Stimulated activated effector memory CD8-positive, alpha-beta T cell treated with anti-CD3 and anti-CD28 coated beads, Interleukin-12 subunit alpha, Interleukin-12 subunit beta, amount 100 ng/mL, for 72 hours (primary cell): ENCODE measurements around the gene SLC35G2.

Source experiments
- ATAC-seq: fragments of 150-1000 bp; cut with Tn5 transposase; 2 replicates; pipeline ENCODE4 v1.10.0; 2021
- DNase-seq, 2 donors: peaks; one replicate each; pipeline ENCODE4 v3.0.0; 2021 to 2022; ENCODE audit warnings: low spot score in 2 of 2
- H3K27ac Mint-ChIP-seq: one replicate; pipeline ENCODE4 v1.8.0; 2022; ENCODE audit warnings: mild to moderate bottlenecking, mixed read lengths
- H3K36me3 Mint-ChIP-seq: one replicate; pipeline ENCODE4 v1.8.0; 2022; ENCODE audit warnings: mild to moderate bottlenecking, mixed read lengths
- H3K4me1 Mint-ChIP-seq: one replicate; pipeline ENCODE4 v1.8.0; 2022; ENCODE audit warnings: mixed read lengths
- H3K4me3 Mint-ChIP-seq: one replicate; pipeline ENCODE4 v1.8.0; 2022; ENCODE audit warnings: mild to moderate bottlenecking, mixed read lengths
- H3K9me3 Mint-ChIP-seq: one replicate; pipeline ENCODE4 v1.8.0; 2022; ENCODE audit warnings: mixed read lengths

SLC35G2 gene

DNA sequence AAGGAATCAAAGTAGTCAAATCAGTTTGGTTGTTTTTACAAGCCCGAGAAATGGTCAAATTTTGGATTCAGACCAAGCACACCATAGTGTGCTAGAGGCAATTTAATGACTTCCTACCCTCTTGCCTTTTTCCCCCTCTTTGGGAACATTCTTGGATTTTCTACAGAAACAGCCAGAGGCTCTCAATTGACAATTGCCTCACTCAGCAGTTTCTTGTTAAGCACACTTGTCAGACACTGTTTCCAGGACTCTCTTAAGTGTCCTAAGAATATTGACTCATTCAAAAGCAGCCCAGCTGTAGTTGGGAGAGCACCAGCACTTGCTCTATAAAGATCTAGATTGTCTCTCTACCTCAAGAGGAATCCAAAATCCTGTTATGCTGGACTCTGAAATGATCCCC is 1.5 kb upstream of the SLC35G2 start:
- DNase-seq (no peak), ATAC-seq (no peak)
- H3K4me1 Mint-ChIP-seq = peaks cover 28% of the 10 kb centered on the region
- H3K4me3 Mint-ChIP-seq = peak overlapping the region; percentile 96
- no peaks in the 10 kb centered on the region for H3K9me3 Mint-ChIP-seq
- peaks cover 9% of the 10 kb centered on the region for H3K36me3 Mint-ChIP-seq
- peak overlapping the region; percentile 92 for H3K27ac Mint-ChIP-seq

DNA sequence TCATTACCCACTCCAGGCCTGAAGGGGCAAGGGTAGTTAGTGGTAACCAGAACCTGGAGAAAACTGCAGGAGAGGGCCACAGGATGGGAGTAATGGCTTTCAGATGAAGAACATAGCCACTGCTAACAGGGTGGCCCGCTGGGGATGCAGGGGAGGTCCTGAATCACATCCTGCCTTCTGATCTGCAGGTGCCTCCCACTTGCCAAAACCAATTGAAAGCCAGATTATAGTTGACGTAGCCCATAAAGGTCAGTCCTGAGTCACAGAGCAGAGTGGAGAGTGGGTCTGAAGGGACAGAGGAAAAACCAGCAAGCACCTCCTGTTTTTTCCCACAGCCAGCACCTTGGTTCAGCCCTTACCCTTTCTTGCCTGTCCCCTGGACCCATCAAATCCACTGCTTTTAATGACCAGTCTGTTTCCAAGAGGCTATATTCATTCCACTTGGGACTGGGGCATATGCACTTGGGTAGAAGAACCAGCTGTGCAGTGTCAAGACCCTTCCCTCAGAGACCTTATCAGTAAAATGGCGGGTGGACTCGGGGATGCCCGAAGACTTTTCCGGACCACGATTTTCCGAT is 646 bp upstream of the SLC35G2 start:
- H3K4me3 Mint-ChIP-seq = peak overlapping the region; percentile 96
- peaks cover 28% of the 10 kb centered on the region for H3K4me1 Mint-ChIP-seq
- ATAC-seq (peak; percentile 96), DNase-seq (peak; percentile 17 to 64)
- H3K36me3 Mint-ChIP-seq = peaks cover 9% of the 10 kb centered on the region
- H3K27ac Mint-ChIP-seq = peak overlapping the region; percentile 92
- H3K9me3 Mint-ChIP-seq = peaks cover 3% of the 10 kb centered on the region

DNA sequence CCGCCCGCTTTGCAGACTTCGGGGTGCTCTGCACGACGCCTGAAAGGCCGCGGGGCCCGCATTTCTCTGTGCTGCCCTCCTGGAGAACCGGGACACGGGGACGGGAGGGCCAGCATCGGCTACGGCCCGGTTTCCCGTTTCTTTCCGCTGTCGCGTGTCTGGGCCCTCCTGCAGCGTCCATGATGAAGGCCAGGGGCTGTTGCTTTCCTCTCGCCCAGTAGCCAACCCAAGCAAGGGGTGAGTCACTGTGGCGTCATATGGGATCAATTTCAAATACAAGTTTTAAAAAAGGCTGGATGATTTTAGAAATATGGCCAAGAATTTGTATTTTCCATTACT is 435 bp downstream of the SLC35G2 start:
- Mint-ChIP-seq H3K4me3 (peak overlapping the region; percentile 96), H3K27ac (peak overlapping the region; percentile 92), H3K4me1 (peaks cover 28% of the 10 kb centered on the region), H3K9me3 (peaks cover 3% of the 10 kb centered on the region), H3K36me3 (peaks cover 9% of the 10 kb centered on the region)
- DNase-seq = no peak
- peak; percentile 63 for ATAC-seq

DNA sequence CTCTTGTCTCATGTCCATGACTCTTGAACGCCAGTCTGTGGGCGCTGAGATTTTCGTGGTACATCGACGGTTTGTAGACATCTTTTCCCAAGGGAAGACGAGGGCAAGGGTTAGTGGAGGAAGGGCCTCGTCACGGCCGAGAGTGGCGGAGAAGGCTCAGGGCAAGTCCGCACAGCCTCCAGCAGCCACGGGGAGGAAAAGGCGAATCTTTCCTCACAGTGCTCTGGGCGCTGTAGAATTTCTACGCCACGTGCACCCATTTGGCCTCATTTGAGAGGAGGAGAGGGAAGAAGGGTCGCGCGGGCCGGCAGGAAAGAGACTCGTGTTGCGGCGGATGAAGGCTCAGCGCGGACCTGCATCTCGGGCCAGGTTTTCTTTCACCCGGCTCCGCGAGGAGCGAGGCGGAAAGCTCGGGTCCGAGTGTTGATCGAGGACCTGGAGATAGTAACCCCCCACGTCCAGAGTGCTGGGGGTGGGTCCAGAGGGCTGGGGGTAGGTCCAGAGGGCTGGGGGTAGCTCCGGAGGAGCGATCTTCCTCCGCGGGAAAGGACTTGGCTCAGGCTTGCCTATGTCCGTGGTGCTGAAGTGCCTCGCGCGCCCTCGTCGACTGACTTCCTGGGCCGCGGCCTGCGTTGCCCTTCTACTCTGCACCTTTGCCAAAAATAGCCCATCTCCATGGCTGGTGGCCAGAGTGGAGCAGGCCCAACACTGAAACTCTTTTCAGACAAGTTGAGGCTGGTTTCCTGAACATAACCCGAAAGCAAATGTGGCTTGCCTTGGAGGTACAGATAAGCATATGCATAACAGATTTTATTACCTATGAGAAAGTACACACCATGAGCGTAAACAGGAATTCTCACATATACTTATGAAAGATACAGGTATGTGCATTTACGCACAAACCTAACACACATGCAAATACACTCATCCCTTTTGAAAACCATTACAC is 1.1 kb downstream of the SLC35G2 start:
- peaks cover 3% of the 10 kb centered on the region for H3K9me3 Mint-ChIP-seq
- DNase-seq = peak; percentile 8 to 58
- H3K4me3 Mint-ChIP-seq = peak overlapping the region; percentile 96
- H3K27ac Mint-ChIP-seq = peak overlapping the region; percentile 92
- peaks cover 28% of the 10 kb centered on the region for H3K4me1 Mint-ChIP-seq
- ATAC-seq = no peak
- peaks cover 9% of the 10 kb centered on the region for H3K36me3 Mint-ChIP-seq

DNA sequence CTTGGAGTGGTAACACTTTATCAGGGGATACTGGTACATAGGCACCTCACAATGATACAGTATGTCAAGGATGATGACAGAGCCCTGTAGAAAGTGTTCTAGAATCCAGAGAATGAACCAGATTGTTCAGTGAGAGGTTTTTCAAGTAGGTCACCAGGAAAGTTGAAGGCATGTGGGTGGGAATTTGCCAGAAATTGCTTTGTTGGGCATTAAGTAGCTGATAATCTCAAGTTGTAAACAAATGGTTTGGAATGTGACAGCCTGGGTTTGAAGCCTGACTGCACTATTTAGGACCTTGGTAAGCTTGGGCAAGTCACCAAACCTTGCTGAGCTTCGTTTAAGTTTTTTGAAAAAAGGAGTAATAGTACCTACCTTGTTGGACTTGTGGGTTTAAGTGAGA is 12.5 kb downstream of the SLC35G2 start:
- DNase-seq = no peak
- peaks cover 7% of the 10 kb centered on the region for H3K9me3 Mint-ChIP-seq
- H3K4me1 Mint-ChIP-seq = no peaks in the 10 kb centered on the region
- H3K36me3 Mint-ChIP-seq = no peaks in the 10 kb centered on the region
- ATAC-seq = no peak
- H3K27ac Mint-ChIP-seq = no peak overlapping the region
- H3K4me3 Mint-ChIP-seq = no peak overlapping the region

DNA sequence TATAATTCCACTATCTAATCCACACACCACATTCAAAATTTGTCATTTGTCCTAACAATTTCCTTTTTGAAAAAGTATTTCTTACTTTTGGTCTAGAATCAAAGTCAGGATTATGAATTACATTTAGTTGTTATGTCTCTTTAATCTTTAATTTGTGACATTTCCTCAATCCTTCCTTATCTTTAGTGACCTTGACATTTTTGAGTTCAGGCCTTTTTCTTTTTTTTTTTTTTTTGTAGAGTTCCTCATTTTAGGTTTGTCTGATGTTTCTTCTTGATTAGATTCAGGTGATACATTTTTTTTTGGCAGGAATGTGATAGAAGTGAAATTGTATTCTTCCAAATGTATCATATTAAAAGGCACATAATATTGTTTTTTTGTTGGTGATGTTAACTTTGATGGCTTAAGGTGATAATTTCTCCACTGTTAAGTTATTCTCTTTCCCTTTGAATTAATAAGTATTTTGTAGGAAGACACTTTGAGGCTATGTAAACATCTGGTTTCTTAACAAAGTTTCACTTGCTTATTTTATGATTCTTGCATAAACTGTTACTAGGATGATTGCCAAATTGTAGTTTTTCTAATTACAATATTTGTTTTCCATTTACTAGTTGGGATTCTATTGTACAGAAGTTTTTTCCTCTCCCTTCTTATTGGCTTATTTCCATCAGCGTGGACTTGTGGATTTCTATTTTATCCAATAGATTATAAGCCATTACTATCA is 16.3 kb downstream of the SLC35G2 start:
- Mint-ChIP-seq H3K9me3 (no peaks in the 10 kb centered on the region), H3K4me3 (no peak overlapping the region), H3K36me3 (peaks cover 16% of the 10 kb centered on the region), H3K27ac (no peak overlapping the region), H3K4me1 (peaks cover 20% of the 10 kb centered on the region)
- ATAC-seq (no peak), DNase-seq (no peak)

DNA sequence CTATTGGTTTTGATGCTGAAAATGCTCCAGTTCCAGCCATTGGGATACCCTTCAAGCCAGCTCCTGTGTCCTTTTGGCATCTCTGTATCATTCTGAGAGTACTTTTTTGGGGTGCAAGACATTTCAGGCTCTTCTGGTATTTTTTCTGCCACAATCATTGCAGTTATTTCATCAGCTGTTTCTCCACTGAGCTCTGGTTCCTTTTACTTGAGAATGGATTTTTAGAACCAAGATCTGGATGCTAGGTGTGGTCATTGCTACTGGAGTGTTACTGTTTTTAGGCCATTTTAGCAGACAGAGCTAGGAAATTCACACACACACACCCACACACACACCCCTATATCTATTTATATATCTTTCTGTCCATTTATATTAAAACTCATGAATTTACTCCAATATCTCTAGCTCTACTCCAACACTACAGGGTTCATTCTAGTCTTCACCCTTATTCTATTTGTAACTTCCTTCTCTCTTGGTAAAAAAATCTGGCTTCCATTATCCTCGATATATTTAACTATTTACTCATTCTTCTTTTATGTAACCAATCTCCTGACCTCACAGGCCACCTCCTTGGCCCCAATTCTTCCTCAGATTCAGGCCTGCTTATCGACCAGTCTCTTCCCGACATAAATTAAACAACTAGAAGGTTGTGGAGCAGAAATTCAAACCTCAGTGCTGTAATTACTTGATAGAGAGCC is 17.0 kb downstream of the SLC35G2 start:
- Mint-ChIP-seq H3K36me3 (peaks cover 23% of the 10 kb centered on the region), H3K4me3 (no peak overlapping the region), H3K27ac (peak overlapping the region; percentile 38), H3K4me1 (peaks cover 25% of the 10 kb centered on the region), H3K9me3 (no peaks in the 10 kb centered on the region)
- no peak for DNase-seq
- ATAC-seq = no peak

DNA sequence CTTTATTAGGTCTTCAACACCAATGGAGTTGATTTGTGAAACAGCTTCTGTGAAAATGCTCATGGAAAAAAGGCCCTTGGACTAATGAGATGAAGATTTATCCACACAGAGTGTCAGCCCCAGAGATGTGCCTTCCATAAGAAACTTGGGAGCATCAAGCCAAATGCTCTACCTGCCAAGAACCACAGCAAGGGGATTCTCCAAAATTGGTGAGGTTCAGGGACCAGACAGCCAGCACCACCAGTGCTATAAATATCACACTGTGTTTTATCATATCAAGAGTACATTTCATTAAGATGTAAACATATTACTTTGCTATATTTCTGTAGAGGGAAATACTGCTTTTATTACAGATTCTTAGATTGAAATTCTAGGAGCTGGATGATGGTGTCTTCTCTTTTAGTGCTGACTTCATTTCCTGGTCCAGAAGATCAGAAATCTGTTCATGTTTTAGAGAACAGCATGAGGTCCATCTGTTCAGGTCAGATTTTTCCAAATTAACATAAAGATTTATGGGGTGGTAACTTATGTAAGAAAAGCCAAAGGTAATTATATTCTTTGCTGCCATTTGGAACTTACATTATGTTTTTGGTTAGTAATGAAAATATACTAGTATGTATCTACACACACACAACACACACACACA is 17.7 kb downstream of the SLC35G2 start:
- Mint-ChIP-seq H3K36me3 (peaks cover 26% of the 10 kb centered on the region), H3K27ac (peak overlapping the region; percentile 38), H3K4me1 (peaks cover 25% of the 10 kb centered on the region), H3K9me3 (no peaks in the 10 kb centered on the region), H3K4me3 (no peak overlapping the region)
- DNase-seq (no peak), ATAC-seq (no peak)

DNA sequence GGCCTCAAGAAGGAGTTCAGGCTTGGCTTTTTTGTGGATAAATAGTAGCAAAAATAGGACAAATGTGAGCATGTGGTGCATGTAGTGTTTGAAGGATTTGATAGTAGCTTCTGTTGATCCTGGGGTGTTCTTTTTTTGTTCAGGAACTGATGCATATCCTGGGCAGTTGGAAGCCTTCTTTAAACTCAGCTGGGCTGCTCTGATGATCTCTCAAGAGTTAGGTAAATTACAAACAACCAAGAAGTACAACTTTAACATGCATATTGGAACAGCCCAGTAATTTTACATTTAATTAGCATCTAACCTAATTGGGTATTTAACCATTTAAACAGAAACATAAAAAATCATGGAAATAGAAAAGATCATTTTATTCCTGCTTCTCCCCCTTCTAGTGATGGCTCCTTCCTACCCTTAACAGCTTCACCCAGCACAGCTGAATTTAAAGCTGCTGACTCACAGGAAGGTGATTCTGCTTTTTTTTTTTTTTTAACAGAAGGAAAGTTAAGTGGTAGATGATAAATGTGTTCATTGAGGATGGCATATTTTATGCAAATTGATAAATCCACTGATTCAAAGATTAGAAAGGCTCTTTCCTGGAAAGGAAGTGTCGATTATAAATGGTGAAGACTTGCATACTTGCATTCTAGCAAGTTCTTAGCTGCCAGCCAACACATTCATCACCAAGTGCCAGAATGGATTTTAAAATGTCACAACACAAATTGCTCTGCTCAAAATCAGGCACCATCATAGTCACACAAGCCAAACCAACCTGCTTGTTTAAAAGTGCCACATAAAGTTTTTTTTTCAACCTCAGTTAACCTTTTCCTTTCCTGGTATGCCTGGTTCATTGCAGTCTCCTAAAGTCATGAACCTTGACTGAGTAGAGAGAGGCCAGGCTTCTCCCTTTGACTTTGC is 20.0 kb downstream of the SLC35G2 start:
- H3K4me3 Mint-ChIP-seq = no peak overlapping the region
- no peaks in the 10 kb centered on the region for H3K9me3 Mint-ChIP-seq
- peaks cover 25% of the 10 kb centered on the region for H3K4me1 Mint-ChIP-seq
- peaks cover 44% of the 10 kb centered on the region for H3K36me3 Mint-ChIP-seq
- no peak overlapping the region for H3K27ac Mint-ChIP-seq
- DNase-seq (no peak), ATAC-seq (peak; percentile 88)

DNA sequence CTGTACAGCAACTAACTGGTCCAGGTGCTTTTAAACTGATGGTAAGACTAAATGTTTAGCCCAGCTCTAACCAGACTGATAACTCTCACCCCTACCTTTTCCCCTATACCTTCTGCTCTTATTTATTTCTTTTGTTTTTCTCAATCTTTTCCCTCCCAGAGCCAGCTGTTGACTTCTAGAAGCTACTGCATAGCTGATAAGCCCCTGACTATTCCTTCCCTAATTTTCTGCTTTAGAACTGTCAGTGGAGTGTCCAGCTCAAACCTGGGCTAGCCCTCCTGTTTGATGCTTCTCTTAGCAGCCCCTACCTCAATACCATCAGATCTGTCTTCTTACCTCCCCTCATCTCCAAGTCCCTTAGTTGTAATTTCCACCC is 20.6 kb downstream of the SLC35G2 start:
- no peak for ATAC-seq
- no peaks in the 10 kb centered on the region for H3K9me3 Mint-ChIP-seq
- no peak overlapping the region for H3K4me3 Mint-ChIP-seq
- H3K27ac Mint-ChIP-seq = peak overlapping the region; percentile 21
- DNase-seq = no peak
- peaks cover 25% of the 10 kb centered on the region for H3K4me1 Mint-ChIP-seq
- peaks cover 51% of the 10 kb centered on the region for H3K36me3 Mint-ChIP-seq

DNA sequence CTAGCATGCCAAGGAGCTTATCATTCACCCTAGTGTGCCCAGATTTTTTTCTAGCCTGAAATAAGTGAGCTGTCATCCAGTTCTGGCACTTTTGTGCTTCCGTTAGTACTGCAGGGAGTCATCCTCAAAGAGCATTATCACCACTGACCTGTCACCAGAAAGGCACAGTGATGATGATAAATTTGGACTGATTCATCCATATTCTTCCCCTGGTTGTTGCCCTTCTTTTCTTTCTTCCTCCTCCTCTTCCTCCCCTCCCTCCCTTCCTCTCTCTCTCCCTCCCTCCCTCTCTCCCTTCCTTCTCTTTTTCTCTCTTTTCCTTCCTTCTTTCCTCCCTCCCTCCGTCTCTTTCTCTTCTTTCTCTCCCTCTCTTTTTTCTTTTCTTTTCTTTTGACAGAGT is 21.3 kb downstream of the SLC35G2 start:
- Mint-ChIP-seq H3K27ac (peak overlapping the region; percentile 21), H3K9me3 (no peaks in the 10 kb centered on the region), H3K4me3 (no peak overlapping the region), H3K4me1 (peaks cover 25% of the 10 kb centered on the region), H3K36me3 (peaks cover 58% of the 10 kb centered on the region)
- no peak for DNase-seq
- no peak for ATAC-seq

DNA sequence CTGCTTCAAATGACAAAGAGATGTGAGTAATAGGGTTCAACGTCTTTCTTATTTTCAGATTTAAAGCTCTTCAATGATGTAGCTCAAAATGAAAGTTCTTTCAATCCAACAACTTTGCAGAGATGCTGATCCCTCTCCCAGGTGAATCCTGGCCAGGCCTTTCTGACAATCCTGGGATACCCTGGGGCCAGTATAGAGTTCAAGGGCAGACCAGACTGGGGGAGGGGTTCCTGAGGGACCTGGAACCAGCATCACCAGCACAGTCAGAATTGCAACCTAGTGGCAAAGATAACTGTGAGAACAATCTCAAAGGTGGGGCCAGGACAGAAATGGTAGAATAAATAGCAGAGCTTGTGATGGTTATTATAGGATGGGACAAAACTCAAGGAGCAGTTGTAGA is 23.4 kb downstream of the SLC35G2 start:
- no peak for ATAC-seq
- Mint-ChIP-seq H3K36me3 (peaks cover 66% of the 10 kb centered on the region), H3K4me3 (no peak overlapping the region), H3K9me3 (no peaks in the 10 kb centered on the region), H3K27ac (no peak overlapping the region), H3K4me1 (peaks cover 25% of the 10 kb centered on the region)
- DNase-seq = no peak

DNA sequence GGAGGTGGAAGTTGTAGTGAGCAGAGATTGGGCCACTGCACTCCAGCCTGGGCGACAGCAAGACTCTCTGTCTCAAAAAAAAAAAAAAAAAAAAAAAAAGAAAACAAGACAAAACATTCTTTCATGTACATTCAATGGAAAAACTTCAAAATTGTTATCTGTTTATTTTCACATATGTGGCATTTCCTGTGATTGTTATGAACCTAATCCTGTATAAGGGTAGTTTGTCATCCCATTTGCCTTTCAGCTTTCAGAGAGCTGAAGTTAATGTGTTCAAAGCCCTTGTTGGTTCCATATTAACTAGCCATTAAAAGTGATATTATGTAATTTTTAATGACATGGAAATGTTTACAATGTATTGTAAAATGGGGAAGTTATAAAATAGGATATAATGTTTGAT is 25.8 kb downstream of the SLC35G2 start:
- Mint-ChIP-seq H3K36me3 (peaks cover 51% of the 10 kb centered on the region), H3K9me3 (no peaks in the 10 kb centered on the region)

DNA sequence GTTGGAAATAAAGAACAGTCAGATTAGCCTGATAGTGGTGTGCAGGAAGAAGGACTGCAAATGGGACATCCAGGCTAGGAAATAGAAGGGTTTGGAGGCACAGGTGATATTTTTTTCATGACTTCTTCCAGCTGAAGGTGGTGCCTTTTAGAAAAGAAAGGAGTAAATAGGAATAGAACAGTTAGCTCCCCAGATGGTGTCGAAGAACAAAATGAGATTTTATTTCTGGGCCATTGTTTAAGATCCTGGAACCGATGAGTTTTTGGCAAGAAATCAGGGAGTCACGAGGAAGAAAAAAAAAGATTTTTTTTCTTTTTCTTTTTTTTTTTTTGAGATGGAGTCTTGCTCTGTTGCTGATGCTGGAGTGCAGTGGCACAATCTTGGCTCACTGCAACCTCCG is 33.3 kb downstream of the SLC35G2 start:
- ATAC-seq (no peak), DNase-seq (no peak)
- Mint-ChIP-seq H3K4me3 (no peak overlapping the region), H3K36me3 (peaks cover 32% of the 10 kb centered on the region), H3K27ac (no peak overlapping the region), H3K9me3 (no peaks in the 10 kb centered on the region), H3K4me1 (peaks cover 14% of the 10 kb centered on the region)

More for the DNA sequence above, 25.8 kb downstream of the SLC35G2 start:
- H3K4me1 Mint-ChIP-seq = peaks cover 10% of the 10 kb centered on the region
- no peak for ATAC-seq
- no peak overlapping the region for H3K27ac Mint-ChIP-seq
- no peak overlapping the region for H3K4me3 Mint-ChIP-seq
- DNase-seq = no peak
